Body of pancreas (tissue), 4 donors: ENCODE results near the gene CD4. TPM values are rescaled to one million over a fixed set of nuclear protein-coding genes. Genes with fewer than 3 reads are reported as not detected.

ENCODE experiments used
- ATAC-seq: fragments of 150-250 bp; one replicate; pipeline ENCODE4 v1.9.1; 2016
- DNase-seq, 4 donors: peaks; one replicate each; pipeline ENCODE4 v3.0.0-alpha.2; 2019
- H3K27ac ChIP-seq, 4 donors: fragments of 200-600 bp; sonication (generic); 1 replicate in 3 of 4; 2 replicates in 1 of 4; pipeline versions ENCODE4 v1.5.1 to v1.6.1; 2016 to 2019; ENCODE audit warnings: mild to moderate bottlenecking in 1 of 4, mixed read lengths in 1 of 4, moderate library complexity in 1 of 4
- H3K27me3 ChIP-seq, 2 donors: fragments of 200-600 bp; sonication (generic); one replicate each; pipeline ENCODE4 v1.6.0; 2016; ENCODE audit warnings: mild to moderate bottlenecking in 1 of 2
- H3K36me3 ChIP-seq, 2 donors: fragments of 200-600 bp; sonication (generic); replicated peaks in 1 of 2; 2 replicates each; pipeline ENCODE4 v1.5.1; 2016; ENCODE audit warnings: low read depth in 2 of 2; ENCODE audit not compliant: insufficient read depth in 1 of 2
- H3K4me1 ChIP-seq: fragments of 200-600 bp; sonication (generic); one replicate; pipeline ENCODE4 v1.6.0; 2016
- H3K4me3 ChIP-seq, 2 donors: fragments of 200-600 bp; sonication (generic); 1 replicate in 1 of 2; 2 replicates in 1 of 2; pipeline ENCODE4 v1.5.1; 2016 to 2019
- H3K9me3 ChIP-seq, 3 donors: fragments of 200-600 bp; sonication (generic); 1 replicate in 2 of 3; 2 replicates in 1 of 3; pipeline ENCODE4 v1.5.1; 2016
- POLR2A ChIP-seq, 3 donors: fragments of 450-650 bp; IDR thresholded peaks; one replicate each; pipeline ENCODE4 v1.6.1; 2016; ENCODE audit warnings: antibody characterized with exemption in 3 of 3, mild to moderate bottlenecking in 2 of 3
- WGBS, 2 donors: methylation state at CpG; one replicate each; pipeline ENCODE4 v1.1.5; 2017; 5-methylcytosine and 5-hydroxymethylcytosine counted together
- intact Hi-C: fragments of 100-400 bp; cut with DNase I; formaldehyde crosslinking; loops from one replicate; pipeline ENCODE4 v1.15.1; 2023
- total RNA-seq, 2 donors: library from RNA; depleted of rRNA; stranded (reverse); fragments of >200 nt; gene quantifications; one replicate each; pipeline ENCODE4 v1.1.0, GENCODE V29; 2016
- TF ChIP-seq, protein P1 (sequence below), 7 experiments: fragments of 450-650 bp in 4 of 7; fragments of 200-600 bp in 3 of 7; sonication (generic) in 3 of 7; IDR thresholded peaks; one replicate each; pipeline ENCODE4 v1.5.1; 2016 to 2019; ENCODE audit warnings: antibody characterized with exemption in 7 of 7

CD4 gene
- total RNA-seq, 2 donors from 2014 or later = 3.0 to 5.2 TPM

DNA sequence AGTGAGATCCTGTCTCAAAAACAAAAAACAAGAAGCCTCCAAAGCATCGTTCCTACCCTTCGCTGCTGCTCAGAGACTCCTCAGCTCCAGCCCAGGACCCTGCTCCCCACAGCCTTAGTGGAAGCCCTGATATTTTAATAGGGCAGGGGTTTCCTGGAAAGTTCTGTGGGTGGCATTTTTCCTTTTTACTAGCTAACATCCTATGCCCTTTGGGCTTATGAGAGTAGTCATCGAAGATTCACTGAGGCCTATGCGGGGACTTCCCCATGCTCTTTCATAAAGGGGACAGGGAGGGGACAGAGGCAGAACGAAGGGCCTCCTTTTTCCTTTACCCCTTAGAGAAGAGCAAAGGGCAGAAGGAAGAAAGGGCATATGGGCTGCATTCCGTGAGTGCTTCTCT is 8.8 kb upstream of the CD4 start:
- DNase-seq (no peak), ATAC-seq (no peak)
- H3K4me3 ChIP-seq = no peak overlapping the region
- 75 to 82% methylated on average over 6 of the region's 6 CpGs for WGBS, 2 donors
- no peak for TF ChIP-seq POLR2A (IDR thresholded peaks at IDR 0.05)
- TF ChIP-seq, protein P1, sequence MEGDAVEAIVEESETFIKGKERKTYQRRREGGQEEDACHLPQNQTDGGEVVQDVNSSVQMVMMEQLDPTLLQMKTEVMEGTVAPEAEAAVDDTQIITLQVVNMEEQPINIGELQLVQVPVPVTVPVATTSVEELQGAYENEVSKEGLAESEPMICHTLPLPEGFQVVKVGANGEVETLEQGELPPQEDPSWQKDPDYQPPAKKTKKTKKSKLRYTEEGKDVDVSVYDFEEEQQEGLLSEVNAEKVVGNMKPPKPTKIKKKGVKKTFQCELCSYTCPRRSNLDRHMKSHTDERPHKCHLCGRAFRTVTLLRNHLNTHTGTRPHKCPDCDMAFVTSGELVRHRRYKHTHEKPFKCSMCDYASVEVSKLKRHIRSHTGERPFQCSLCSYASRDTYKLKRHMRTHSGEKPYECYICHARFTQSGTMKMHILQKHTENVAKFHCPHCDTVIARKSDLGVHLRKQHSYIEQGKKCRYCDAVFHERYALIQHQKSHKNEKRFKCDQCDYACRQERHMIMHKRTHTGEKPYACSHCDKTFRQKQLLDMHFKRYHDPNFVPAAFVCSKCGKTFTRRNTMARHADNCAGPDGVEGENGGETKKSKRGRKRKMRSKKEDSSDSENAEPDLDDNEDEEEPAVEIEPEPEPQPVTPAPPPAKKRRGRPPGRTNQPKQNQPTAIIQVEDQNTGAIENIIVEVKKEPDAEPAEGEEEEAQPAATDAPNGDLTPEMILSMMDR (IDR thresholded peaks at IDR 0.05) = no peak
- no peaks in the 10 kb centered on the region for H3K36me3 ChIP-seq
- no peaks in the 10 kb centered on the region for H3K27me3 ChIP-seq
- H3K27ac ChIP-seq = no peak overlapping the region
- intact Hi-C loops = loop anchor here (5.0 kb wide), 1 partner anchor 43 kb away; no protein-coding TSS in a partner anchor
- peaks cover 8% of the 10 kb centered on the region for H3K4me1 ChIP-seq
- no peaks in the 10 kb centered on the region for H3K9me3 ChIP-seq

DNA sequence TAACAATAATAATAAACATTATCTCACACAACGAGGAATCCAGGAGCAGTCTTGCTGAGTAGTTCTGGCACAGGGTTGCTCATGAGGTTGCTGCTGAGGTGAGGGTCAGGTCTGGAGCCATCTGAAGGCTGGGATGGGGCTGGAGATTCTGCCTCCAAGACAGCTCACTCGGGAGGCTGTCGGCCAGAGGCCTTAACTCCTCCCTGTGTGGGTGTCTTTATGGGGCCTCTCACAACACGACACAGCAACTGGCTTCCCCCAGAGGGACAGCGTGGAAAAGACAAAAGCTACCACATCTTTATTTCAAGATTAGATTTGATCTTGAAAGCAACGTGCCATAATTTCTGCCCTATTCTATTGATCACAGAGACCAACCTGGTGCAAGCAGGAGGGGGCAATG is 7.2 kb upstream of the CD4 start:
- ATAC-seq (no peak), DNase-seq (no peak)
- H3K9me3 ChIP-seq = no peaks in the 10 kb centered on the region
- 53 to 75% methylated on average over 6 of the region's 6 CpGs for WGBS, 2 donors
- intact Hi-C loops = loop anchor here (5.0 kb wide), 1 partner anchor 45 kb away; no protein-coding TSS in a partner anchor
- H3K4me1 ChIP-seq = peaks cover 8% of the 10 kb centered on the region
- H3K27me3 ChIP-seq = no peaks in the 10 kb centered on the region
- H3K4me3 ChIP-seq = no peak overlapping the region
- no peak overlapping the region for H3K27ac ChIP-seq
- no peak for TF ChIP-seq POLR2A (IDR thresholded peaks at IDR 0.05)
- TF ChIP-seq, protein P1 (IDR thresholded peaks at IDR 0.05) = no peak
- no peaks in the 10 kb centered on the region for H3K36me3 ChIP-seq

DNA sequence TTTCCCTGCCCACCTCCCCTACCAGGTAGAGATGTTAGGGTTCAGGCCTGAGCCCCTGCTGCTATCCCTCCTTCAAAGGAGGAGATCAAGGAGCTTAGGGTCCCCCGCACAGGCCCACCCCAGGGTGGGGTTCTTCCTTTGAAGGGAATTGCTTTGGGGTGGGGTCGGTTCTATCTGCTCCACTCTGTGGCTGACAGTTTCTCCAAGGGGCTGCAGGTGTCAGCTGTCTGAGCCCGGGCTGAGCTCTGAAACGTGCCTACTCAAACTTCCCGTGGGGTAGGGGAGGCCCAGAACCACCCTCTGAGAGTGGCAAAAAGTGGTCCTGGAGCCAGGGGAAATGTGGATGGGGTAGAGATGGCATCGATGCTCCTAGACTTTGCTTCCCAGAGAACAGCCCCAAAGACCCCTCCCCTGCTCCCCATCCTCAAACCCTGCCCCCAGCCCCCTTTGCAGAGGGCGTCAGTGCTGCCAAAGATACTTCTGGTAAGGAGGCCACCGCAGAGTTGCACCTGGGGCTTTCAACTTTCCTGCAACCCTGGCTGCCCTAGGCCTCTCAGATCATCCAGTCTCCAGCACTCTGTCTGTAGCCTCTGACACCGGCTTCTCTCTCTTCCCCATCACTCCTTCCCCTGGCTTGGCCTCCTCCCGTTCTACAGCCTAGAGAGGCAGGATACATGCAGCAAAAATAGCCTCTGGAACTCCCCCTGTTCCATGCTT is 6.3 kb upstream of the CD4 start:
- TF ChIP-seq POLR2A (IDR thresholded peaks at IDR 0.05) = no peak
- TF ChIP-seq, protein P1 (IDR thresholded peaks at IDR 0.05) = no peak
- DNase-seq (no peak), ATAC-seq (no peak)
- Histone ChIP-seq H3K27me3 (no peaks in the 10 kb centered on the region), H3K36me3 (no peaks in the 10 kb centered on the region), H3K9me3 (no peaks in the 10 kb centered on the region), H3K4me3 (no peak overlapping the region), H3K27ac (no peak overlapping the region), H3K4me1 (peaks cover 7% of the 10 kb centered on the region)
- intact Hi-C loops = loop anchor here (5.0 kb wide), 1 partner anchor 46 kb away; no protein-coding TSS in a partner anchor
- 62 to 78% methylated on average over 7 to 10 of the region's 10 CpGs for WGBS, 2 donors

DNA sequence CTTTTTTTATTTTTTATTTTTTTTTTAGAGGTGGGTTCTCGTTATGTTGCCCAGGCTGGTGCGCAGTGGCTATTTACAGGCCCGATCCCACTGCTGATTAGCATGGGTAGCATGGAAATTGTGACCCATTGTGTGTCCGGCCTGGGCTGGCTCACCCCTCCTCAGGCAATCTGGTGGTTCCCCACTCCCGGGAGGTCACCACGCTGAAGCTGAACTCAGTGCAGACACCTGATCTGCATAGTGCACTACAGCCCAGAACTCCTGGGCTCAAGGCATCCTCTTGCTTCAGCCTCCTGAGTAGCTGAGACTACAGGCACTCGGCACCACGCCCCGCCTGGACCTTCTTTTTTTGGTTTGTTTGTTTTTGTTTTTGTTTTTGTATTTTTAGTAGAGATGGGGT is 5.5 kb upstream of the CD4 start:
- no peaks in the 10 kb centered on the region for H3K36me3 ChIP-seq
- intact Hi-C loops = loop anchor here (5.0 kb wide), 1 partner anchor 47 kb away; no protein-coding TSS in a partner anchor
- 83 to 93% methylated on average over 9 of the region's 9 CpGs for WGBS, 2 donors
- ATAC-seq (no peak), DNase-seq (no peak)
- H3K9me3 ChIP-seq = no peaks in the 10 kb centered on the region
- no peak for TF ChIP-seq POLR2A (IDR thresholded peaks at IDR 0.05)
- TF ChIP-seq, protein P1 (IDR thresholded peaks at IDR 0.05) = no peak
- no peaks in the 10 kb centered on the region for H3K27me3 ChIP-seq
- no peak overlapping the region for H3K4me3 ChIP-seq
- H3K4me1 ChIP-seq = no peaks in the 10 kb centered on the region
- H3K27ac ChIP-seq = no peak overlapping the region

DNA sequence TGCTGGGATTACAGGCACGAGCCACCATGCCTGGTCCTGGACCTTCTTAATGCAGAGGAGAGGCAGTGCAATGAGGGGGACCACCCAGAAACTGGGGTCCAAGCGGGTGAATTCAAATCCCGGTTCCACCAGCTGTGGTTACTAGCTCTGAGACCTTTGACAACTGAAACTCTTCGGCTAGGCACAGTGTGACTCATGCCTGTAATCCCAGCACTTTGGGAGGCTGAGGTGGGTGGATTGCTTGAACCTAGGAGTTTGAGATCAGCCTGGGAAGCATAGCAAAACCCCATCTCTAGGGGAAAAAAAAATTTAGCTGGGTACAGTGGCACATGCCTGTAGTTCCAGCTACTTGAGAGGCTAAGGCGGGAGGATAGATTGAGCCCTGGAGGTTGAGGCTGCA is 5.0 kb upstream of the CD4 start:
- H3K27me3 ChIP-seq = no peaks in the 10 kb centered on the region
- no peaks in the 10 kb centered on the region for H3K36me3 ChIP-seq
- TF ChIP-seq, protein P1 (IDR thresholded peaks at IDR 0.05) = no peak
- no peak for TF ChIP-seq POLR2A (IDR thresholded peaks at IDR 0.05)
- no peak overlapping the region for H3K4me3 ChIP-seq
- WGBS, 2 donors = 50 to 52% methylated on average over 2 to 5 of the region's 5 CpGs
- no peak for ATAC-seq
- no peaks in the 10 kb centered on the region for H3K4me1 ChIP-seq
- no peaks in the 10 kb centered on the region for H3K9me3 ChIP-seq
- DNase-seq = no peak
- intact Hi-C loops = loop anchor here (5.0 kb wide), 1 partner anchor 47 kb away; no protein-coding TSS in a partner anchor
- no peak overlapping the region for H3K27ac ChIP-seq
